ENCODE measurements around the gene ERN2. TPM values are rescaled to one million over a fixed set of nuclear protein-coding genes. Genes with fewer than 3 reads are reported as not detected.

The ERN2 gene
- polyA plus RNA-seq, 1 donor from 2014 or later: not detected

GRCh38 chr16:23683487-23683886 is 29.5 kb downstream of the ERN2 start:
- Mint-ChIP-seq H3K9me3 (no peaks in the 10 kb centered on the region), H3K27me3 (no peaks in the 10 kb centered on the region), H3K4me3 (no peak overlapping the region), H3K4me1 (peaks cover 3 to 10% (median 4%) of the 10 kb centered on the region in 3 donors), H3K36me3 (peaks cover 11% of the 10 kb centered on the region), H3K27ac (no peak overlapping the region)

DNA sequence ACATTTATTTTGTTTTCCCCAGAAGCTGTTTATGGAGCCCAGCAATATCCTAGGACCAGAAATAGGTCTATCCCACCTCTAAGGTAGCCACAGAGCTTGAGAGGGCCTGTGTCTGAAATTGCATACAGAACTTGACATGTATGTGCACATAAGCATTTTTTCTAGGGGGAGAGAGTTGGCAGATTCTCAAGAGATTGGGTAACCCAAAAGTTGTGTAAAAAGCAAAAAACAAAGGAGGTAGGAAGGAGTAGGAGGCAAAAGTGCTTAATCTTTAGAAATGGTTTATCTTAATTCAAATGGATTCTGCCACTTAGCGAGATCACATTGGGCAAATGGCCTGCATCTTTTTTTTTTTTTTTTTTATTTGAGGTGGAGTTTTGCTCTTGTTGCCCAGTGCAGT is 30.8 kb downstream of the ERN2 start:
- Mint-ChIP-seq H3K27me3 (no peaks in the 10 kb centered on the region), H3K4me1 (peaks cover 6 to 16% (median 10%) of the 10 kb centered on the region in 3 donors), H3K9me3 (no peaks in the 10 kb centered on the region), H3K4me3 (no peak overlapping the region), H3K27ac (no peak overlapping the region), H3K36me3 (peaks cover 7% of the 10 kb centered on the region)

- Mint-ChIP-seq H3K4me3 (peak overlapping the region; percentile 47 to 93 (median 72)), H3K4me1 (peaks cover 6 to 16% (median 10%) of the 10 kb centered on the region in 3 donors), H3K36me3 (peaks cover 7% of the 10 kb centered on the region), H3K27ac (peak overlapping the region in 1 of 3 donors; percentile 65), H3K27me3 (no peaks in the 10 kb centered on the region), H3K9me3 (no peaks in the 10 kb centered on the region)
Observed at GRCh38 chr16:23679986-23680336, 33.1 kb downstream of the ERN2 start.

DNA sequence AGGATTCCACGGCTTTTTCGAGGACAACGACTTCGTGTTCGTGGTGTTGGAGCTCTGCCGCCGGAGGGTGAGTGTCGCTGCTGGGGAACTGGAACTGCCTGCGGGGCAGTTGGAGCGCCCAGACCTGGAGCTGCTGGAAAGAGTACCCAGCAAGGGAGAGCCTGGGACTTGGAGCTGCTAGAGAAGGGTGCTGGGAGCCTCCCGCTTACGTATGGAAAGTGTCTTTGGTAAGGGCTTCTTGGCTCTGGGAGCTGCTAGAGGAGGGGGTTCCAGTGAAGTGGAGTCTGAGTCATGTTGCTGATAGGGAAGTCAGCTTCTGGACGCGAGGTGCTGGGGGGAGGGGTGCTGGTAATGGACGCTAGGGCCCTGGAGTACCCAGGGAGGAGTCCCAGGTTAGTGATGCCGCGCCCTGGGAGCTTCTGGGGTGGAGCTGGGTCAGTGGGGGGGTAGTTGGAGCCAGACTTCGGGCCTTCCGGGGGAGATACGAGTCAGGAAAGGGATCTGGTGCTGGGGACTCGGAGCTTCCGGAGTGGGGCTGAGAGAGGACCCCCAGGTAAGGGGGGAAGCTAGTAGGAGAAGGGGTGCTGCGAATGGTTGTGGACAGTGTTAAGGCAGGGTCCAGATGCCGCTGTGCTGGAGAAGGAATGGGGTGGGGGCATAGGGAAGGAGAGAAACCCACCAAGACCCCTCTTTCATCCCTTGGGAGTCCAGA is 33.6 kb downstream of the ERN2 start:
- H3K9me3 Mint-ChIP-seq: no peaks in the 10 kb centered on the region
- H3K36me3 Mint-ChIP-seq: peaks cover 7% of the 10 kb centered on the region
- peaks cover 6 to 16% (median 10%) of the 10 kb centered on the region in 3 donors for H3K4me1 Mint-ChIP-seq
- H3K27me3 Mint-ChIP-seq: no peaks in the 10 kb centered on the region
- peak overlapping the region; percentile 57 to 93 (median 88) for H3K4me3 Mint-ChIP-seq
- H3K27ac Mint-ChIP-seq: peak overlapping the region in 1 of 3 donors; percentile 28

- peak within 1 kb of the TSS in 2 of 3 donors; percentile 28 to 78 for H3K27ac Mint-ChIP-seq
- H3K9me3 Mint-ChIP-seq: no peaks in the 10 kb centered on the region
- H3K27me3 Mint-ChIP-seq: no peaks in the 10 kb centered on the region
- peaks cover 2% of the 10 kb centered on the region for H3K36me3 Mint-ChIP-seq
- peaks cover 6 to 16% (median 10%) of the 10 kb centered on the region in 3 donors for H3K4me1 Mint-ChIP-seq
- peak within 1 kb of the TSS; percentile 57 to 94 (median 89) for H3K4me3 Mint-ChIP-seq
Observed at GRCh38 chr16:23678430-23679273, 34.4 kb downstream of the ERN2 start, which contains the start of gene PLK1. TSS of gene PLK1 (plus strand) at chr16:23678889. CDS start at chr16:23678933, 44 bp downstream.

DNA sequence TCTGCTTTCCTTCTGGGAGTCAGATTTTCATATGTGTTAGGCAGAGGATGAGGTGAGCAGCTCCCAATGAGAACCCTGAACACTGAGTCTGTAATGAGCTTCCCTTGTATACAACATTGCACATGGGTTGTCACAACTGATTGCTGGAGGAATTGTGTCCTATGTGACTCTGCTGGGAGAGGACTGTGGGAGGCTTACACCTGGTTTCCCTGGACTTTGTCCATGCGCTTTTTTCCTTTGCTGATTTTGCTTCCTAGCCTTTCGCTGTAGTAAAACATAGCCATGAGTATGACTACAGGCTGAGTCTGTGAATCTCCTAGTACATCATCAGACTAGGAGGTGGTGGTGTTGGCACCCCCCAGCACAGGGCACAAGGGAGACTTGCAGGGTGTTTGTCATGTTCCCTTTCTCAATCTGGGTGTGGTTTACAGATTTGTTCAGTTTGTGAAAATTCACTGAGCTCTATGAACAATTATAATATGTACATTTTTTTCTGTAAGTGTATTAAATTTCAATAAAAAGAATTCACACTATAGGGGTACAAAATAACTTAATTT is 36.0 kb downstream of the ERN2 start:
- Mint-ChIP-seq H3K4me3 (peak overlapping the region in 1 of 4 donors; percentile 57), H3K27me3 (no peaks in the 10 kb centered on the region), H3K9me3 (no peaks in the 10 kb centered on the region), H3K4me1 (peaks cover 6 to 16% (median 10%) of the 10 kb centered on the region in 3 donors), H3K36me3 (no peaks in the 10 kb centered on the region), H3K27ac (no peak overlapping the region)

- H3K4me1 Mint-ChIP-seq: peaks cover 11 to 23% (median 20%) of the 10 kb centered on the region in 3 donors
- H3K9me3 Mint-ChIP-seq: no peaks in the 10 kb centered on the region
- H3K27me3 Mint-ChIP-seq: peaks cover 1% of the 10 kb centered on the region
- H3K36me3 Mint-ChIP-seq: peaks cover 4% of the 10 kb centered on the region
- H3K4me3 Mint-ChIP-seq: peak overlapping the region in 1 of 4 donors; percentile 4
- H3K27ac Mint-ChIP-seq: no peak overlapping the region
Observed at GRCh38 chr16:23673971-23674614, 38.9 kb downstream of the ERN2 start.

GRCh38 chr16:23670137-23670776 is 42.8 kb downstream of the ERN2 start:
- peak overlapping the region in 1 of 3 donors; percentile 91 for H3K27ac Mint-ChIP-seq
- H3K27me3 Mint-ChIP-seq: peaks cover 1% of the 10 kb centered on the region
- H3K4me3 Mint-ChIP-seq: peak overlapping the region in 2 of 4 donors; percentile 52 to 54
- peaks cover 8 to 19% (median 12%) of the 10 kb centered on the region in 3 donors for H3K4me1 Mint-ChIP-seq
- peaks cover 10% of the 10 kb centered on the region for H3K36me3 Mint-ChIP-seq
- H3K9me3 Mint-ChIP-seq: no peaks in the 10 kb centered on the region

GRCh38 chr16:23668873-23669272 is 44.1 kb downstream of the ERN2 start:
- H3K27ac Mint-ChIP-seq: no peak overlapping the region
- peaks cover 8 to 19% (median 12%) of the 10 kb centered on the region in 3 donors for H3K4me1 Mint-ChIP-seq
- H3K9me3 Mint-ChIP-seq: no peaks in the 10 kb centered on the region
- no peak overlapping the region for H3K4me3 Mint-ChIP-seq
- peaks cover 1% of the 10 kb centered on the region for H3K27me3 Mint-ChIP-seq
- peaks cover 10% of the 10 kb centered on the region for H3K36me3 Mint-ChIP-seq

DNA sequence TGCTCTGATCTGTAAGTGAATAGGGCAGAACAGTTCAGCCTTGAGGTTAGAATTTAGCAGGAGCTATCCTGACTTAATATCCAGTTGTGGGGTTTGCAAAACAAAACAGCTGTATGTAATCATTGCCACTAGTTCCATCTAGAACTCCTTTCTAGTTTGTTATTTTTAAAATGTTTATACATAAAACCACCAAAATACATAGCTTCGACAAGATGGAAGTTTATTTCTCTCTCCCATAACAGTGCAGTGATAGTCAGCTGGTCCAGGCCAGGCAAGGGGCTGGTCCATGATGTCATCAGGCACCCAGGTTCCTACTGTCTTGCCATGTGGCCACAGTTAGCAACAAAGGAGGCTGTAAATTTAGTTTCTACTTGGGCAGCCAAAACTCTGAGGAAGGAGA is 44.8 kb downstream of the ERN2 start:
- Mint-ChIP-seq H3K27me3 (peaks cover 1% of the 10 kb centered on the region), H3K9me3 (no peaks in the 10 kb centered on the region), H3K4me1 (peaks cover 8 to 19% (median 12%) of the 10 kb centered on the region in 3 donors), H3K27ac (no peak overlapping the region), H3K36me3 (peaks cover 10% of the 10 kb centered on the region), H3K4me3 (no peak overlapping the region)

DNA sequence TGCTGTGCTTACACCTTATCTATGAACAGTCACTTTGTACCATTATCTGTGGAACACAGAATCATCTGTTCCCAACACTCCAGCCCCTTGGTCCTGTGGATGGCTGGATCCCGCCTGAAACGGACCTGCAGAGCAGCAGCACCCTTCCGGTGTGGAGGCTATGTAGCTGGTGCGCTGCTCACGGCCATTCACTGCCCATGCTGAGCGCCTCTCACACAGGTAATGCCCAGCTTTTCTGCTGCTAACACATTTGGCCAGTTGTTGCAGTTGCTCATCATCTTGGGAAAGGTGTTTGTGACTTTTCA is 45.7 kb downstream of the ERN2 start:
- Mint-ChIP-seq H3K4me1 (peaks cover 8 to 19% (median 12%) of the 10 kb centered on the region in 3 donors), H3K27me3 (peaks cover 1% of the 10 kb centered on the region), H3K27ac (no peak overlapping the region), H3K36me3 (peaks cover 10% of the 10 kb centered on the region), H3K4me3 (no peak overlapping the region), H3K9me3 (no peaks in the 10 kb centered on the region)

GRCh38 chr16:23666571-23667354 is 46.3 kb downstream of the ERN2 start:
- H3K9me3 Mint-ChIP-seq: no peaks in the 10 kb centered on the region
- H3K36me3 Mint-ChIP-seq: peaks cover 9% of the 10 kb centered on the region
- no peak overlapping the region for H3K27ac Mint-ChIP-seq

GRCh38 chr16:23663918-23664317 is 49.1 kb downstream of the ERN2 start:
- no peak overlapping the region for H3K4me3 Mint-ChIP-seq
- H3K4me1 Mint-ChIP-seq: peaks cover 0 to 5% (median 0%) of the 10 kb centered on the region in 3 donors
- peaks cover 10% of the 10 kb centered on the region for H3K36me3 Mint-ChIP-seq
- no peaks in the 10 kb centered on the region for H3K27me3 Mint-ChIP-seq
- no peaks in the 10 kb centered on the region for H3K9me3 Mint-ChIP-seq
- no peak overlapping the region for H3K27ac Mint-ChIP-seq

More at GRCh38 chr16:23666571-23667354, 46.3 kb downstream of the ERN2 start:
- H3K4me3 Mint-ChIP-seq: no peak overlapping the region
- H3K4me1 Mint-ChIP-seq: peaks cover 8 to 19% (median 12%) of the 10 kb centered on the region in 3 donors
- peaks cover 1% of the 10 kb centered on the region for H3K27me3 Mint-ChIP-seq
